HepG2 (cell line): ENCODE results near the gene UTP3. TPM values are rescaled to one million over a fixed set of nuclear protein-coding genes. Genes with fewer than 3 reads are reported as not detected.
A peak's percentile ranks its signal among the peaks of the same experiment; 100 is the strongest.

Source experiments
- AHR ChIP-seq: IDR thresholded peaks from 2 replicates; pipeline ENCODE4 v1.6.1; 2018; ENCODE audit warnings: missing genetic modification reagents, missing compliant biosample characterization
- ATAD3A ChIP-seq: sonication (generic); formaldehyde crosslinking; IDR thresholded peaks from 2 replicates; pipeline ENCODE4 v1.4.0; 2020; ENCODE audit warnings: missing genetic modification reagents
- CCAR2 ChIP-seq: fragments of 200-400 bp; formaldehyde crosslinking; optimal IDR thresholded peaks from 2 replicates; pipeline ENCODE3; 2018; ENCODE audit warnings: low read depth, mild to moderate bottlenecking, low read length, moderate library complexity
- CREB1 ChIP-seq, 2 experiments: fragments of 450-650 bp in 1 of 2; IDR thresholded peaks; 2 replicates each; pipeline ENCODE4 v1.6.1; 2016 to 2017; ENCODE audit warnings: control low read depth in 1 of 2, mild to moderate bottlenecking in 1 of 2, missing compliant biosample characterization in 1 of 2, missing genetic modification characterization in 1 of 2
- ELK4 ChIP-seq: sonication (generic); formaldehyde crosslinking; IDR thresholded peaks from 2 replicates; pipeline ENCODE4 v1.9.0; 2021; ENCODE audit warnings: missing genetic modification reagents, borderline replicate concordance
- KAT7 ChIP-seq: IDR thresholded peaks from 2 replicates; pipeline ENCODE4 v1.6.1; 2018; ENCODE audit warnings: borderline replicate concordance, missing compliant biosample characterization
- LCORL ChIP-seq, 2 experiments: fragments of 450-650 bp in 1 of 2; sonication (generic) in 1 of 2; formaldehyde crosslinking in 1 of 2; IDR thresholded peaks; 2 replicates each; pipeline versions ENCODE4 v1.5.0 to v1.6.1; 2017 to 2020; ENCODE audit warnings: antibody characterized with exemption in 1 of 2, missing genetic modification reagents in 1 of 2
- POGZ ChIP-seq: sonication (generic); formaldehyde crosslinking; IDR thresholded peaks from 2 replicates; pipeline ENCODE4 v1.4.0; 2020; ENCODE audit warnings: mild to moderate bottlenecking, missing genetic modification reagents
- POLR2AphosphoS5 ChIP-seq: IDR thresholded peaks from 2 replicates; pipeline ENCODE4 v1.6.1; 2012; ENCODE audit warnings: low read depth, low read length
- TAF1 ChIP-seq: sonication (generic); formaldehyde crosslinking; IDR thresholded peaks from 2 replicates; pipeline ENCODE4 v1.4.0; 2020; ENCODE audit warnings: missing genetic modification reagents
- TFDP2 ChIP-seq: sonication (generic); formaldehyde crosslinking; IDR thresholded peaks from 2 replicates; pipeline ENCODE4 v1.4.0; 2020; ENCODE audit warnings: missing genetic modification reagents
- ZBTB3 ChIP-seq: sonication (generic); formaldehyde crosslinking; IDR thresholded peaks from 2 replicates; pipeline ENCODE4 v1.4.0; 2020; ENCODE audit warnings: low read depth, mild to moderate bottlenecking, moderate library complexity, missing genetic modification reagents, borderline replicate concordance
- ZC3H4 ChIP-seq: sonication (generic); formaldehyde crosslinking; IDR thresholded peaks from 2 replicates; pipeline ENCODE4 v1.4.0; 2020; ENCODE audit warnings: missing genetic modification reagents, borderline replicate concordance
- ZFP37 ChIP-seq: sonication (generic); formaldehyde crosslinking; IDR thresholded peaks from 2 replicates; pipeline ENCODE4 v1.4.0; 2020; ENCODE audit warnings: missing genetic modification reagents, borderline replicate concordance
- ZFP90 ChIP-seq: sonication (generic); formaldehyde crosslinking; IDR thresholded peaks from 2 replicates; pipeline ENCODE4 v1.8.0; 2022; ENCODE audit warnings: missing genetic modification reagents, mild to moderate bottlenecking, inconsistent platforms, borderline replicate concordance
- ZNF329 ChIP-seq: sonication (generic); formaldehyde crosslinking; IDR thresholded peaks from 2 replicates; pipeline ENCODE4 v1.9.0; 2021; ENCODE audit warnings: low read depth, mild to moderate bottlenecking, missing genetic modification reagents
- ZNF501 ChIP-seq: sonication (generic); formaldehyde crosslinking; IDR thresholded peaks from 2 replicates; pipeline ENCODE4 v1.5.1; 2020; ENCODE audit warnings: mild to moderate bottlenecking, moderate library complexity, missing genetic modification reagents
- ZNF720 ChIP-seq: sonication (generic); formaldehyde crosslinking; IDR thresholded peaks from 2 replicates; pipeline ENCODE4 v1.4.0; 2020; ENCODE audit warnings: missing genetic modification reagents
- ZNF749 ChIP-seq: sonication (generic); formaldehyde crosslinking; IDR thresholded peaks from 2 replicates; pipeline ENCODE4 v1.8.0; 2022; ENCODE audit warnings: mild to moderate bottlenecking, missing genetic modification reagents, moderate library complexity, borderline replicate concordance
- ZNF766 ChIP-seq: sonication (generic); formaldehyde crosslinking; IDR thresholded peaks from 2 replicates; pipeline ENCODE4 v1.5.0; 2020; ENCODE audit warnings: missing genetic modification reagents, borderline replicate concordance
- ZNF790 ChIP-seq: sonication (generic); formaldehyde crosslinking; IDR thresholded peaks from 2 replicates; pipeline ENCODE4 v1.8.0; 2022; ENCODE audit warnings: missing genetic modification reagents, mild to moderate bottlenecking, borderline replicate concordance
- polyA plus RNA-seq, 8 experiments: library from polyadenylated mRNA; depleted of rRNA in 3 of 8; stranded (reverse) in 7 of 8; unstranded in 1 of 8; fragments of >200 nt; fragmentation: Illumina TruSeq in 4 of 8; extraction: Trizol in 4 of 8; gene quantifications; 2 replicates each; pipeline versions ENCODE4 v1.2.1 to v1.2.3, GENCODE V29; 2011 to 2016; ENCODE audit warnings: low read depth in 4 of 8, missing spikeins in 1 of 8, mixed read lengths in 1 of 8; ENCODE audit not compliant: insufficient read depth in 1 of 8
- total RNA-seq, 5 experiments: library from RNA; depleted of rRNA; stranded (reverse); fragments of >200 nt; fragmentation: Illumina TruSeq; extraction: Trizol; gene quantifications; 2 replicates each; pipeline ENCODE4 v1.2.3, GENCODE V29; 2016; ENCODE audit warnings: low read depth in 1 of 5
- TF ChIP-seq, protein P1 (sequence below): sonication (generic); formaldehyde crosslinking; IDR thresholded peaks from 2 replicates; pipeline ENCODE4 v1.4.0; 2020; ENCODE audit warnings: missing genetic modification reagents

UTP3 gene
- total and polyA plus RNA-seq, 2 of the 13 experiments (the other 11 are each of a cell fraction or from before 2014, with no cell fraction given), result 6.9 to 19.5 TPM

DNA sequence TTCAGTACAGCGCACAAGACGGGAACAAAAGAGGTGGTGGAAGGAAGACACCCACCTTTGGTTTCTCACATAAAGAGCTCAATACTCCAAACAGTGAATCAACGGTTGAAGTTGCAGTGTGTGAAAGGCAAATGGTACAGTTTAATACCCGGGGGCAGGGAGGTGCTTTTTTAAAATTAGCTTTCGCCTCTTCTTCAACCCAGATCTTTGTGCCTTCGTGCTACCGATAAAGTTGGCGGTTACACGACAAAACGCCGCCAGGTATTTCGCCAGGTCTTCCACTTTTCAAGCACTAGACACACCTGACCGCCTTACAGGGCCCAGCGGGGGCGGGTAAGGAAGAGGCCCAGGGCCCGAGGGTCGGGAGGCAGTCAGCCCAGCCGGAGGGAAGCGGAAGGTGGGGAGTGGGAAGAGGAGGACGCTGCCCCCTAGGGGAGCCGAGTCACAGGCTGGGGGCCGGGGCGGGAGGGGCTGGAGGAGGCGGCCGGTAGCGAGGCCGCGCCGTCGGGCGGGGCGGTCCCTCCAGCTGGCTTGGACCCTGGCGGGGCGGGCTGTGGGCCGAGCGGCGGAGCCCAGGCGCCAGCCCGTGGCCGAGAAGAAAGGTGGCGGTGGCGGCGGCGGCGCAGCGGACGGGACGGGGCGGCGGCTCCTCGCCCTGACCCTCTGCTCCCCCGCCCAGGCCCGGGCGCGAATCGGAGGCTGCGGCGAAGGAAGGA is 16.0 kb downstream of the UTP3 start (continued):
- TF ChIP-seq ELK4 (no peak), AHR (CRISPR knock-in tag) (no peak), CREB1 (IDR thresholded peaks at IDR 0.05) (no peak), CREB1 (CRISPR knock-in tag; IDR thresholded peaks at IDR 0.05) (no peak), ZFP37 (no peak), ZNF720 (CRISPR knock-in tag) (no peak), ZNF790 (CRISPR knock-in tag) (no peak), POGZ (CRISPR knock-in tag) (no peak; the same call in 1 of the 2 replicates), POLR2AphosphoS5 (peak; percentile 79), ZNF329 (CRISPR knock-in tag) (no peak), TFDP2 (CRISPR knock-in tag) (0 out of 2 replicates have a peak, but pooled peaks have one; percentile 14), ZNF766 (CRISPR knock-in tag) (no peak), CCAR2 (no peak), ZNF749 (CRISPR knock-in tag) (no peak), LCORL (IDR thresholded peaks at IDR 0.05) (no peak), LCORL (CRISPR knock-in tag; IDR thresholded peaks at IDR 0.05) (peak; percentile 56), ZC3H4 (CRISPR knock-in tag) (no peak), ZNF501 (peak; percentile 53; the same call in 1 of the 2 replicates), TAF1 (CRISPR knock-in tag) (peak; percentile 58; the same call in 1 of the 2 replicates), KAT7 (CRISPR knock-in tag) (peak; percentile 24; the same call in 1 of the 2 replicates), ZFP90 (no peak), ZBTB3 (CRISPR knock-in tag) (no peak), ATAD3A (CRISPR knock-in tag) (no peak)
- TF ChIP-seq, protein P1, sequence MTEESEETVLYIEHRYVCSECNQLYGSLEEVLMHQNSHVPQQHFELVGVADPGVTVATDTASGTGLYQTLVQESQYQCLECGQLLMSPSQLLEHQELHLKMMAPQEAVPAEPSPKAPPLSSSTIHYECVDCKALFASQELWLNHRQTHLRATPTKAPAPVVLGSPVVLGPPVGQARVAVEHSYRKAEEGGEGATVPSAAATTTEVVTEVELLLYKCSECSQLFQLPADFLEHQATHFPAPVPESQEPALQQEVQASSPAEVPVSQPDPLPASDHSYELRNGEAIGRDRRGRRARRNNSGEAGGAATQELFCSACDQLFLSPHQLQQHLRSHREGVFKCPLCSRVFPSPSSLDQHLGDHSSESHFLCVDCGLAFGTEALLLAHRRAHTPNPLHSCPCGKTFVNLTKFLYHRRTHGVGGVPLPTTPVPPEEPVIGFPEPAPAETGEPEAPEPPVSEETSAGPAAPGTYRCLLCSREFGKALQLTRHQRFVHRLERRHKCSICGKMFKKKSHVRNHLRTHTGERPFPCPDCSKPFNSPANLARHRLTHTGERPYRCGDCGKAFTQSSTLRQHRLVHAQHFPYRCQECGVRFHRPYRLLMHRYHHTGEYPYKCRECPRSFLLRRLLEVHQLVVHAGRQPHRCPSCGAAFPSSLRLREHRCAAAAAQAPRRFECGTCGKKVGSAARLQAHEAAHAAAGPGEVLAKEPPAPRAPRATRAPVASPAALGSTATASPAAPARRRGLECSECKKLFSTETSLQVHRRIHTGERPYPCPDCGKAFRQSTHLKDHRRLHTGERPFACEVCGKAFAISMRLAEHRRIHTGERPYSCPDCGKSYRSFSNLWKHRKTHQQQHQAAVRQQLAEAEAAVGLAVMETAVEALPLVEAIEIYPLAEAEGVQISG (CRISPR knock-in tag), result 0 out of 2 replicates have a peak, but pooled peaks have one; percentile 19
